ENCODE measurements around the gene IFT122.

DNA sequence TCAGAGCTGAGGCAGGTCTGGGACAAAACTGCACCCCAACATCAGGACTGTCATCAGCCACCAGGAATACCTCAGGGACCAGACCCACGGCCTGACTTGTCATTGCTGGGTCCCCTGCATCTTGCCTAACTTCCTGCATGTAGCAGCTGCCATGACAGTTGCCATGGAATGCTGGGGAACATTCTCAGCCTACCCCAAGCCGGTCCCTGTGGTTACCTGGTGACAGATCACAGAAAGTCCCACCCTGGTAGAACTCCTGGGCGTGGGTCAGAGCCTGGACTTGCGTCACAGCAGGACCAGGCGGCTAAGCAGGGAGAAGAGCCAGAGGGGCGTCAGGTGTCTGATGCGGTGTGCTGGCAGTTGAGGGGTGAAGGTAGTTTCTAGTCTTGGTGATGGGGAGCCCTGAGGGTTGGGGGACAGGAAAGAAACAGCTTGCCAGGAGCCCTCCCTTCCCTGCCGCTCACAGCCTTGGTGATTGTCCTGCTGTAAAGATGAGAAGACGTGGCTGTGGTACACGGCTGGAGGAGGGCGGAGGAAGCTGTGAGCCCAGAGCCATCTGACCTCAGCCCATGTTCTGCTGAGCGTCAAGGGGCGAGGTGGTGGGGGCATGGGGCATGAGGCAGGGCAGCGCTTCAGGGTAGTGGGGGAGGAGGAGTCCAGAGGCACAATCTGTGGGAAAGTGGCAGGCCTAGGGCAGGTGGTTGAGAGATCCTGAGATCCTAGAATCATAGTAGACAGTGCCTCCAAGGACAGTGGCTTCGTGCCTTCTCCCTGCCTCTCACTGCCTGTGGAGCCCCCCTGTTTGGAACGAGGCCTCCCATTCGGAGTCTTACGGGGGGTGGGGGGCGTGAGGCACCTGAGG lies 108.3 kb downstream of the IFT122 start:
- TF ChIP-seq, protein P1, sequence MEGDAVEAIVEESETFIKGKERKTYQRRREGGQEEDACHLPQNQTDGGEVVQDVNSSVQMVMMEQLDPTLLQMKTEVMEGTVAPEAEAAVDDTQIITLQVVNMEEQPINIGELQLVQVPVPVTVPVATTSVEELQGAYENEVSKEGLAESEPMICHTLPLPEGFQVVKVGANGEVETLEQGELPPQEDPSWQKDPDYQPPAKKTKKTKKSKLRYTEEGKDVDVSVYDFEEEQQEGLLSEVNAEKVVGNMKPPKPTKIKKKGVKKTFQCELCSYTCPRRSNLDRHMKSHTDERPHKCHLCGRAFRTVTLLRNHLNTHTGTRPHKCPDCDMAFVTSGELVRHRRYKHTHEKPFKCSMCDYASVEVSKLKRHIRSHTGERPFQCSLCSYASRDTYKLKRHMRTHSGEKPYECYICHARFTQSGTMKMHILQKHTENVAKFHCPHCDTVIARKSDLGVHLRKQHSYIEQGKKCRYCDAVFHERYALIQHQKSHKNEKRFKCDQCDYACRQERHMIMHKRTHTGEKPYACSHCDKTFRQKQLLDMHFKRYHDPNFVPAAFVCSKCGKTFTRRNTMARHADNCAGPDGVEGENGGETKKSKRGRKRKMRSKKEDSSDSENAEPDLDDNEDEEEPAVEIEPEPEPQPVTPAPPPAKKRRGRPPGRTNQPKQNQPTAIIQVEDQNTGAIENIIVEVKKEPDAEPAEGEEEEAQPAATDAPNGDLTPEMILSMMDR (IDR thresholded peaks at IDR 0.05), result no peak
- no peak for TF ChIP-seq POLR2A (IDR thresholded peaks at IDR 0.05)
- no peak for TF ChIP-seq EP300 (IDR thresholded peaks at IDR 0.05)
